Measurements from ENCODE around the gene ENTPD1. TPM values are rescaled to one million over a fixed set of nuclear protein-coding genes. Genes with fewer than 3 reads are reported as not detected.

ENTPD1 gene
- total and polyA plus RNA-seq, 2 experiments from 2014 or later: 1.5 to 8.9 TPM

DNA sequence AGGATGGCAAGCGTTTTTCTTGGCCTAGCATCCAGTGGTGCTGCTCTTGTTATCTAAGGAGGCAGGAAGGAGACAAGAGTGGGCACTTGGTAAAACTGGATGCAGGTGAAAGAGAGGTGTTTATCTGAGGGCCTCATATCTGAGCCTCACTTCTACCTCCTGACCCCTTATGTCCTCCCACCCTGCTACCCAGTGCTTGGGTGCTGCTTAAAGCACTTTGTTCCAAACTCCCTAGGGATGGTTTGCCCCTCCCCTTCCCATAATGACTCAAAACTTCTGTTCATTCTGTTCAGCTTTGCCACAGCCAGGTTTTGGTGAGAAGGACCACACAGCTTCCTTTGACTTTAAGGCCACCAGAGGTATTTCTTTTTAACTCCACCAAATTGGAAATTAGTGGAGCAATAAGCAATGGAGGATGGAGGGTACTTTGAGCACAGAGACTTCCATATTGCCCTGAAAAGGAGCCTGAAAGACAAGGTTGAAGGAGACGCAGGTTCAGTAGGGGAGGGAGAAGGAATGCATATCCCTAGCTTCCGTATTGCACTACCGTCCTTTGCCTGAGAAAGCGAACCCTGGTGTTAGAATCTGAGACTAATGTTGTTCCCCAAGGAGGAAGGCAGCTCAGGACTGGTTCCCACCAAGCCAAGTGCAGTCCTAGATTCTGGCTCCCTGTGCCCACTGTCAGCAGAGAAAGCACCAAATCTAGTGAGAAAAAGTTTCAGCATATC is 30.1 kb downstream of the ENTPD1 start:
- WGBS (ENCODE audit: low lambda C conversion rate, missing lambda C conversion rate): 81% methylated on average over 5 of the region's 5 CpGs
- TF ChIP-seq EZH2 (IDR thresholded peaks at IDR 0.05; ENCODE audit: borderline replicate concordance) (no peak), EZH2phosphoT487 (IDR thresholded peaks at IDR 0.05; ENCODE audit: low read depth, severe bottlenecking, unreplicated experiment) (no peak)
- TF ChIP-seq, protein P1, sequence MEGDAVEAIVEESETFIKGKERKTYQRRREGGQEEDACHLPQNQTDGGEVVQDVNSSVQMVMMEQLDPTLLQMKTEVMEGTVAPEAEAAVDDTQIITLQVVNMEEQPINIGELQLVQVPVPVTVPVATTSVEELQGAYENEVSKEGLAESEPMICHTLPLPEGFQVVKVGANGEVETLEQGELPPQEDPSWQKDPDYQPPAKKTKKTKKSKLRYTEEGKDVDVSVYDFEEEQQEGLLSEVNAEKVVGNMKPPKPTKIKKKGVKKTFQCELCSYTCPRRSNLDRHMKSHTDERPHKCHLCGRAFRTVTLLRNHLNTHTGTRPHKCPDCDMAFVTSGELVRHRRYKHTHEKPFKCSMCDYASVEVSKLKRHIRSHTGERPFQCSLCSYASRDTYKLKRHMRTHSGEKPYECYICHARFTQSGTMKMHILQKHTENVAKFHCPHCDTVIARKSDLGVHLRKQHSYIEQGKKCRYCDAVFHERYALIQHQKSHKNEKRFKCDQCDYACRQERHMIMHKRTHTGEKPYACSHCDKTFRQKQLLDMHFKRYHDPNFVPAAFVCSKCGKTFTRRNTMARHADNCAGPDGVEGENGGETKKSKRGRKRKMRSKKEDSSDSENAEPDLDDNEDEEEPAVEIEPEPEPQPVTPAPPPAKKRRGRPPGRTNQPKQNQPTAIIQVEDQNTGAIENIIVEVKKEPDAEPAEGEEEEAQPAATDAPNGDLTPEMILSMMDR (IDR thresholded peaks at IDR 0.05; ENCODE audit: poor library complexity): no peak
- Histone ChIP-seq H4K20me1 (ENCODE audit: insufficient read depth, poor library complexity, severe bottlenecking) (no peaks in the 10 kb centered on the region), H3K79me2 (no peaks in the 10 kb centered on the region), H3K9me2 (replicated peaks; ENCODE audit: insufficient read depth) (no peaks in the 10 kb centered on the region), H3K27me3 (no peaks in the 10 kb centered on the region), H3K36me3 (replicated peaks; ENCODE audit: insufficient read depth, low read depth) (no peaks in the 10 kb centered on the region), H3K4me3 (no peak overlapping the region), H3K9me3 (ENCODE audit: low read depth) (no peaks in the 10 kb centered on the region), H2AFZ (no peak overlapping the region), H3K27ac (no peak overlapping the region), H3K4me1 (ENCODE audit: insufficient read depth) (no peaks in the 10 kb centered on the region), H3K4me2 (no peak overlapping the region)
- DNase-seq (ENCODE audit: low spot score): no peak

DNA sequence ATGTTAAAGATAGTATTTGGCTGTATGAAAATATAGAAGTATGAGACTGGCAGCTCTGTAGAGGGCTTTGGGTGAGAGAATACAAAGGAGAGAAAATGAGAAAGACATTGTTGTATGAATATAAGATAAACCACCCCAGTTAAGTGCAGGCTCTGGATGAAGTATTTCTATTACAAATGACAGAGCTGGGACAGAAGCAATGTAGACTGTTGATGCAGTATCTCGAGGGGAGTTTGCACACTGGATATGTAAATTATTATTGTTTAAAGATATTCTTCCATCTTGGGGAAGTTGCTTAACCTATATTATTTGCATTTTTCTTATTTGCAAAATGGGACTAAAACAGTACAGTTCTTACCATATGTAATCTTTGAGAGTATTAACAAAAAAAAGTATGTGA is 31.5 kb downstream of the ENTPD1 start:
- TF ChIP-seq EZH2phosphoT487 (IDR thresholded peaks at IDR 0.05; ENCODE audit: low read depth, severe bottlenecking, unreplicated experiment): no peak
- TF ChIP-seq, protein P1 (IDR thresholded peaks at IDR 0.05; ENCODE audit: poor library complexity): no peak
- no peak for TF ChIP-seq EZH2 (IDR thresholded peaks at IDR 0.05; ENCODE audit: borderline replicate concordance)
- WGBS (ENCODE audit: low lambda C conversion rate, missing lambda C conversion rate): 97% methylated on average over 1 of the region's 1 CpG
- no peak overlapping the region for H3K4me3 ChIP-seq
- no peak overlapping the region for H3K4me2 ChIP-seq
- H3K79me2 ChIP-seq: no peaks in the 10 kb centered on the region
- H3K9me3 ChIP-seq (ENCODE audit: low read depth): no peaks in the 10 kb centered on the region
- no peak overlapping the region for H2AFZ ChIP-seq
- no peaks in the 10 kb centered on the region for H3K4me1 ChIP-seq (ENCODE audit: insufficient read depth)
- DNase-seq (ENCODE audit: low spot score): no peak
- H3K9me2 ChIP-seq (replicated peaks; ENCODE audit: insufficient read depth): no peaks in the 10 kb centered on the region
- H3K36me3 ChIP-seq (replicated peaks; ENCODE audit: insufficient read depth, low read depth): no peaks in the 10 kb centered on the region
- no peak overlapping the region for H3K27ac ChIP-seq
- no peaks in the 10 kb centered on the region for H4K20me1 ChIP-seq (ENCODE audit: insufficient read depth, poor library complexity, severe bottlenecking)
- no peaks in the 10 kb centered on the region for H3K27me3 ChIP-seq

DNA sequence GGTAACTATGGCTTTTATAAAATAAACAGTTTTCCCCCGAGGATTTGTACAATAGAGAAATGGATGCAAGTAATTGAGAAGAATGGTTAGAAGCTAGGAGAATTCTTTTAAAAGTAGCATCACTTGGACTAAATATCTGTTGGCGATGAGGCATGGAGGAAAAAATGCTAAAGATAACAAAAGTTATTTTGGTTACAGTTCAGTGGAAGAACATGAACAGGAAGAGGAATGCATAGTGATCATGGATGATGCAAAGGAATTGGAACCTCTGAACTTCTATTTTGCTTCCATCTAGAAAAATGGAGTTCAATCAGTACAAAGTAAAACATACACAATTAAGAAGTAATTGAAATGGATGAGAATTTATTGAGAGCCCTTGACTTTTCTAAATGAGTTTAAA is 32.9 kb downstream of the ENTPD1 start:
- 83% methylated on average over 2 of the region's 2 CpGs for WGBS (ENCODE audit: low lambda C conversion rate, missing lambda C conversion rate)
- Histone ChIP-seq H3K27ac (no peak overlapping the region), H3K36me3 (replicated peaks; ENCODE audit: insufficient read depth, low read depth) (no peaks in the 10 kb centered on the region), H3K4me3 (no peak overlapping the region), H3K9me3 (ENCODE audit: low read depth) (no peaks in the 10 kb centered on the region), H3K27me3 (no peaks in the 10 kb centered on the region), H3K9me2 (replicated peaks; ENCODE audit: insufficient read depth) (no peaks in the 10 kb centered on the region), H3K79me2 (no peaks in the 10 kb centered on the region), H3K4me1 (ENCODE audit: insufficient read depth) (no peaks in the 10 kb centered on the region), H4K20me1 (ENCODE audit: insufficient read depth, poor library complexity, severe bottlenecking) (no peaks in the 10 kb centered on the region), H2AFZ (no peak overlapping the region), H3K4me2 (no peak overlapping the region)
- no peak for DNase-seq (ENCODE audit: low spot score)
- TF ChIP-seq EZH2phosphoT487 (IDR thresholded peaks at IDR 0.05; ENCODE audit: low read depth, severe bottlenecking, unreplicated experiment) (no peak), EZH2 (IDR thresholded peaks at IDR 0.05; ENCODE audit: borderline replicate concordance) (no peak)
- TF ChIP-seq, protein P1 (IDR thresholded peaks at IDR 0.05; ENCODE audit: poor library complexity): no peak

All from hepatocyte (in vitro differentiated cells).